GM12878 (cell line): Measurements from ENCODE around the gene RPS27L.

Experiments
- ASH2L ChIP-seq: fragments of 300-600, 200-600 bp; sonication (generic); IDR thresholded peaks from 2 replicates; pipeline ENCODE4 v1.6.1; 2017; ENCODE audit warnings: low read depth, mild to moderate bottlenecking, borderline replicate concordance
- BHLHE40 ChIP-seq, 2 experiments: fragments of 450-650 bp in 1 of 2; IDR thresholded peaks; 2 replicates each; pipeline ENCODE4 v1.6.1; 2011 to 2017; ENCODE audit warnings: low read depth in 2 of 2, borderline replicate concordance in 1 of 2, improper control_type of control experiment in 1 of 2, low read length in 1 of 2, mild to moderate bottlenecking in 1 of 2
- CEBPB ChIP-seq, 2 experiments: fragments of 150-350 bp in 1 of 2; IDR thresholded peaks; 2 replicates each; pipeline ENCODE4 v1.6.1; 2012 to 2014; ENCODE audit warnings: low read depth in 2 of 2, low read length in 2 of 2, borderline replicate concordance in 1 of 2, inconsistent platforms in 1 of 2
- HDAC2 ChIP-seq: fragments of 200-600 bp; sonication (generic); IDR thresholded peaks from 2 replicates; pipeline ENCODE4 v1.6.1; 2017
- HDAC6 ChIP-seq: fragments of 200-600 bp; sonication (generic); IDR thresholded peaks from one replicate; pipeline ENCODE4 v1.8.0; 2017; ENCODE audit warnings: antibody characterized with exemption; ENCODE audit not compliant: unreplicated experiment
- NR2C2 ChIP-seq: IDR thresholded peaks from 2 replicates; pipeline ENCODE4 v1.6.1; 2011; ENCODE audit warnings: borderline replicate concordance, low read depth; ENCODE audit not compliant: control insufficient read depth, insufficient read length
- POLR2A ChIP-seq: IDR thresholded peaks from 2 replicates; pipeline ENCODE4 v1.6.1; 2011; ENCODE audit warnings: low read depth, mild to moderate bottlenecking, low read length
- POLR2AphosphoS2 ChIP-seq: IDR thresholded peaks from 2 replicates; pipeline ENCODE4 v1.6.1; 2011; ENCODE audit warnings: low read depth, mild to moderate bottlenecking, low read length, improper control_type of control experiment, moderate library complexity
- POU2F2 ChIP-seq: IDR thresholded peaks from 3 replicates; pipeline ENCODE4 v1.6.1; 2011; ENCODE audit warnings: low read depth, mild to moderate bottlenecking, low read length, borderline replicate concordance
- RFX5 ChIP-seq: IDR thresholded peaks from 2 replicates; pipeline ENCODE4 v1.6.1; 2011; ENCODE audit warnings: low read depth, low read length, improper control_type of control experiment
- TCF7 ChIP-seq: IDR thresholded peaks from 2 replicates; pipeline ENCODE4 v1.6.1; 2014; ENCODE audit warnings: antibody characterized with exemption, borderline replicate concordance
- ZNF274 ChIP-seq: IDR thresholded peaks from one replicate; pipeline ENCODE4 v1.8.0; 2011; ENCODE audit not compliant: insufficient read length, insufficient read depth
- TF ChIP-seq, protein P1 (sequence below), 3 experiments: IDR thresholded peaks in 2 of 3; conservative IDR thresholded peaks in 1 of 3; 2 replicates each; pipeline ENCODE4 v1.5.1; 2011; ENCODE audit warnings: low read depth in 3 of 3, low read length in 3 of 3, mild to moderate bottlenecking in 3 of 3, control low read depth in 2 of 3, moderate library complexity in 2 of 3, inconsistent platforms in 1 of 3, mixed read lengths in 1 of 3; ENCODE audit not compliant: control insufficient read depth in 2 of 3, insufficient read depth in 1 of 3; ENCODE audit errors: extremely low read depth in 1 of 3
- TF ChIP-seq, protein P2 (sequence below): fragments of 450-650 bp; IDR thresholded peaks from 2 replicates; pipeline ENCODE4 v1.6.1; 2017; ENCODE audit warnings: mild to moderate bottlenecking, low read depth, inconsistent platforms; ENCODE audit not compliant: poor library complexity, severe bottlenecking

DNA sequence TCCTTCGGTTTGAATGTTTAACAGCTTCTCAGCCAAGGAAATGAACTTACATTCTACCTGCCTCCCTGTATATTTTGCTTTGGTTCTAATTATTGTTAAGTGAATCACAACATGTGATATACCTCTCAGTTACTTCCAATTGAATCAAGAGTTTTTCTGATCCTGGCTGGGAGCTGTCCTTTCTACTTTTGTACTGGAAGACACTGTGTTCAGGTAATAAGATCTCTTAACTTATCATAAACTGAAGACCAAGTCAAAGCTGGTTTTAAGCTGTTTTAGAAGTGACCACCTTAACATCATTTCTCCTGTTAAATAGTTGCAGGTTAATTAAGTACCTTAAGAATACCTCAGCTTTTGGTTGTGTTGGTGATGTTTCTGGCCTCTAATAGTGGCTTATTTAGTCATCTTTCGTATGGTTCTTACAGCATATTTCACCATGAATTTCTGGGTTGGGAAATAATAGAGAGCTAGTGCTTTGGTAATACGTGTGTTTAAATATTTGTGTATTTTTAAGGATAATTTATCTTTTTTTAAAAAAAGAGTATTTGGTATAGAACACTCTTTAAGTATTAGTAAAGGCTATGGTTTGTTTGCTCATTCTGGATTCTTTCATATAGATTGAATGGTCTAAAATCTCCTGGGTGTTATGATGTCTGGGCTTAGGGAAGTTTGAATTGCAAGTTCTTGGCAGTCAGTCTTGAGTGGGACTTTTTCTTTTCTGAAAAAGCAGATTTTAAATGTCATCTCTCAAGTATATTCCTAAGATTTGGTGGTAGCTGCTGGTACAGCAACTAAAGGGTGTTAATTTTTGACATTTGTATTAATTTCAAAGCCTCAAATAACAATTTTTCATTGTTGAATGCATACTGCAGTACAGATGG, 33.7 kb upstream of the RPS27L start:
- TF ChIP-seq, protein P1, sequence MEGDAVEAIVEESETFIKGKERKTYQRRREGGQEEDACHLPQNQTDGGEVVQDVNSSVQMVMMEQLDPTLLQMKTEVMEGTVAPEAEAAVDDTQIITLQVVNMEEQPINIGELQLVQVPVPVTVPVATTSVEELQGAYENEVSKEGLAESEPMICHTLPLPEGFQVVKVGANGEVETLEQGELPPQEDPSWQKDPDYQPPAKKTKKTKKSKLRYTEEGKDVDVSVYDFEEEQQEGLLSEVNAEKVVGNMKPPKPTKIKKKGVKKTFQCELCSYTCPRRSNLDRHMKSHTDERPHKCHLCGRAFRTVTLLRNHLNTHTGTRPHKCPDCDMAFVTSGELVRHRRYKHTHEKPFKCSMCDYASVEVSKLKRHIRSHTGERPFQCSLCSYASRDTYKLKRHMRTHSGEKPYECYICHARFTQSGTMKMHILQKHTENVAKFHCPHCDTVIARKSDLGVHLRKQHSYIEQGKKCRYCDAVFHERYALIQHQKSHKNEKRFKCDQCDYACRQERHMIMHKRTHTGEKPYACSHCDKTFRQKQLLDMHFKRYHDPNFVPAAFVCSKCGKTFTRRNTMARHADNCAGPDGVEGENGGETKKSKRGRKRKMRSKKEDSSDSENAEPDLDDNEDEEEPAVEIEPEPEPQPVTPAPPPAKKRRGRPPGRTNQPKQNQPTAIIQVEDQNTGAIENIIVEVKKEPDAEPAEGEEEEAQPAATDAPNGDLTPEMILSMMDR (IDR thresholded peaks at IDR 0.05 in 2 of 3, conservative IDR thresholded peaks at IDR 0.05 in 1 of 3; ENCODE audit: control insufficient read depth in 2 of 3, extremely low read depth in 1 of 3, insufficient read depth in 1 of 3, low read depth in 3 of 3, low read length in 3 of 3): no peak
- TF ChIP-seq, protein P2, sequence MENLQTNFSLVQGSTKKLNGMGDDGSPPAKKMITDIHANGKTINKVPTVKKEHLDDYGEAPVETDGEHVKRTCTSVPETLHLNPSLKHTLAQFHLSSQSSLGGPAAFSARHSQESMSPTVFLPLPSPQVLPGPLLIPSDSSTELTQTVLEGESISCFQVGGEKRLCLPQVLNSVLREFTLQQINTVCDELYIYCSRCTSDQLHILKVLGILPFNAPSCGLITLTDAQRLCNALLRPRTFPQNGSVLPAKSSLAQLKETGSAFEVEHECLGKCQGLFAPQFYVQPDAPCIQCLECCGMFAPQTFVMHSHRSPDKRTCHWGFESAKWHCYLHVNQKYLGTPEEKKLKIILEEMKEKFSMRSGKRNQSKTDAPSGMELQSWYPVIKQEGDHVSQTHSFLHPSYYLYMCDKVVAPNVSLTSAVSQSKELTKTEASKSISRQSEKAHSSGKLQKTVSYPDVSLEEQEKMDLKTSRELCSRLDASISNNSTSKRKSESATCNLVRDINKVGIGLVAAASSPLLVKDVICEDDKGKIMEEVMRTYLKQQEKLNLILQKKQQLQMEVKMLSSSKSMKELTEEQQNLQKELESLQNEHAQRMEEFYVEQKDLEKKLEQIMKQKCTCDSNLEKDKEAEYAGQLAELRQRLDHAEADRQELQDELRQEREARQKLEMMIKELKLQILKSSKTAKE: no peak
- no peak for TF ChIP-seq ZNF274
- no peak for TF ChIP-seq POLR2AphosphoS2
- TF ChIP-seq BHLHE40 (IDR thresholded peaks at IDR 0.05; ENCODE audit: borderline replicate concordance in 1 of 2, low read depth in 2 of 2, low read length in 1 of 2): no peak
- TF ChIP-seq POU2F2: no peak
- no peak for TF ChIP-seq HDAC6
- no peak for TF ChIP-seq CEBPB (IDR thresholded peaks at IDR 0.05; ENCODE audit: borderline replicate concordance in 1 of 2, low read depth in 2 of 2, low read length in 2 of 2)
- no peak for TF ChIP-seq RFX5
- TF ChIP-seq HDAC2: no peak
- no peak for TF ChIP-seq NR2C2
- no peak for TF ChIP-seq TCF7
- TF ChIP-seq POLR2A: no peak
- no peak for TF ChIP-seq ASH2L
